Smooth muscle cell (in vitro differentiated cells): ENCODE results near the gene SLC25A38. TPM values are rescaled to one million over a fixed set of nuclear protein-coding genes. Genes with fewer than 3 reads are reported as not detected.

Experiments
- DNase-seq: peaks from one replicate; lab custom pipeline; 2025; ENCODE audit not compliant: unreplicated experiment; lab: John Stamatoyannopoulos, UW
- H2AFZ ChIP-seq: fragments of 200-600 bp; sonication (generic); 2 replicates; pipeline ENCODE4 v1.6.0; 2016; ENCODE audit warnings: antibody characterized with exemption, low read depth, mild to moderate bottlenecking
- H3F3A ChIP-seq: fragments of 200-600 bp; sonication (generic); 2 replicates; pipeline ENCODE4 v1.6.0; 2017; ENCODE audit warnings: antibody characterized with exemption, low read depth
- H3K27ac ChIP-seq: fragments of 200-600 bp; sonication (generic); 2 replicates; pipeline ENCODE4 v1.5.1; 2016; ENCODE audit warnings: low read depth, mild to moderate bottlenecking
- H3K27me3 ChIP-seq: fragments of 200-600 bp; sonication (generic); 2 replicates; pipeline ENCODE4 v1.6.1; 2016; ENCODE audit warnings: low read depth, mild to moderate bottlenecking
- H3K36me3 ChIP-seq: fragments of 200-600 bp; sonication (generic); 2 replicates; pipeline ENCODE4 v1.5.1; 2016; ENCODE audit warnings: low read depth
- H3K4me1 ChIP-seq: fragments of 200-600 bp; sonication (generic); 2 replicates; pipeline ENCODE4 v1.5.1; 2016; ENCODE audit warnings: low read depth
- H3K4me2 ChIP-seq: fragments of 200-600 bp; sonication (generic); 2 replicates; pipeline ENCODE4 v1.6.0; 2016; ENCODE audit warnings: mild to moderate bottlenecking
- H3K4me3 ChIP-seq: fragments of 200-600 bp; sonication (generic); 2 replicates; pipeline ENCODE4 v1.5.1; 2016; ENCODE audit warnings: mild to moderate bottlenecking
- H3K79me2 ChIP-seq: fragments of 200-600 bp; sonication (generic); 2 replicates; pipeline ENCODE4 v1.6.0; 2016; ENCODE audit warnings: low read depth, mild to moderate bottlenecking
- H3K9ac ChIP-seq: fragments of 200-600 bp; sonication (generic); 2 replicates; pipeline ENCODE4 v1.6.0; 2016; ENCODE audit warnings: low read depth
- H3K9me3 ChIP-seq: fragments of 200-600 bp; sonication (generic); replicated peaks from 2 replicates; pipeline ENCODE4 v1.5.1; 2016; ENCODE audit warnings: low read depth
- H4K20me1 ChIP-seq: fragments of 200-600 bp; sonication (generic); 2 replicates; pipeline ENCODE4 v1.6.0; 2016; ENCODE audit warnings: low read depth
- CTCF ChIP-seq: fragments of 200-600 bp; sonication (generic); IDR thresholded peaks from 2 replicates; pipeline ENCODE4 v1.5.1; 2017; ENCODE audit warnings: borderline replicate concordance, mild to moderate bottlenecking, antibody characterized with exemption; ENCODE audit not compliant: insufficient read depth, poor library complexity, severe bottlenecking
- WGBS: methylation state at CpG from one replicate; pipeline ENCODE4 v1.1.7; 2016; ENCODE audit warnings: low lambda C conversion rate; 5-methylcytosine and 5-hydroxymethylcytosine counted together
- polyA plus RNA-seq: library from polyadenylated mRNA; unstranded; fragments of >200 nt; fragmentation: Nextera tagmentation; extraction: Ambion mirVana; gene quantifications from 2 replicates; pipeline ENCODE4 v1.2.1, GENCODE V29; 2016
- total RNA-seq: library from RNA; depleted of rRNA; stranded (reverse); fragments of >200 nt; gene quantifications from 2 replicates; pipeline ENCODE4 v1.2.3, GENCODE V29; 2014

The SLC25A38 gene
- total and polyA plus RNA-seq, 2 experiments from 2014 or later = 19.1 to 22.2 TPM

GRCh38 chr3:39378957-39379777 lies 4.0 kb upstream of the SLC25A38 start:
- no peak overlapping the region for H3K4me2 ChIP-seq
- no peaks in the 10 kb centered on the region for H3K79me2 ChIP-seq
- H4K20me1 ChIP-seq = no peaks in the 10 kb centered on the region
- H3K27ac ChIP-seq = no peak overlapping the region
- H3K4me1 ChIP-seq = peaks cover 4% of the 10 kb centered on the region
- H3K4me3 ChIP-seq = no peak overlapping the region
- H3F3A ChIP-seq = no peaks in the 10 kb centered on the region
- no peaks in the 10 kb centered on the region for H3K9me3 ChIP-seq
- H3K36me3 ChIP-seq = no peaks in the 10 kb centered on the region
- no peak overlapping the region for H3K9ac ChIP-seq
- no peak overlapping the region for H2AFZ ChIP-seq
- no peak for TF ChIP-seq CTCF
- 95% methylated on average over 10 of the region's 10 CpGs for WGBS
- H3K27me3 ChIP-seq = peaks cover 3% of the 10 kb centered on the region
- no peak for DNase-seq

- Histone ChIP-seq H3K4me2 (no peak overlapping the region), H3K9ac (no peak overlapping the region), H3F3A (no peaks in the 10 kb centered on the region), H3K4me3 (no peak overlapping the region), H3K9me3 (no peaks in the 10 kb centered on the region), H2AFZ (no peak overlapping the region), H3K4me1 (peaks cover 8% of the 10 kb centered on the region), H3K79me2 (peaks cover 5% of the 10 kb centered on the region), H3K36me3 (no peaks in the 10 kb centered on the region), H3K27ac (no peak overlapping the region), H4K20me1 (peaks cover 4% of the 10 kb centered on the region), H3K27me3 (peaks cover 3% of the 10 kb centered on the region)
- 83% methylated on average over 5 of the region's 5 CpGs for WGBS
- no peak for TF ChIP-seq CTCF
- DNase-seq = no peak
These were observed 3.4 kb upstream of the SLC25A38 start for GRCh38 chr3:39379778-39380155.

- Histone ChIP-seq H2AFZ (no peak overlapping the region), H3K27ac (no peak overlapping the region), H3K9ac (no peak overlapping the region), H3K4me2 (no peak overlapping the region), H3K79me2 (peaks cover 22% of the 10 kb centered on the region), H4K20me1 (peaks cover 21% of the 10 kb centered on the region), H3K4me1 (peaks cover 9% of the 10 kb centered on the region), H3K27me3 (no peaks in the 10 kb centered on the region), H3F3A (no peaks in the 10 kb centered on the region), H3K9me3 (no peaks in the 10 kb centered on the region), H3K4me3 (no peak overlapping the region), H3K36me3 (no peaks in the 10 kb centered on the region)
- no peak for TF ChIP-seq CTCF
- DNase-seq = no peak
- 94% methylated on average over 3 of the region's 3 CpGs for WGBS
These were observed 1.7 kb upstream of the SLC25A38 start for GRCh38 chr3:39381432-39381831.
